ENCODE data around the gene SNRPA. TPM values are rescaled to one million over a fixed set of nuclear protein-coding genes. Genes with fewer than 3 reads are reported as not detected.

SNRPA gene
- total and polyA plus RNA-seq, 2 of the 13 experiments (the other 11 are each of a cell fraction or from before 2014, with no cell fraction given): 59.6 to 162 TPM

DNA sequence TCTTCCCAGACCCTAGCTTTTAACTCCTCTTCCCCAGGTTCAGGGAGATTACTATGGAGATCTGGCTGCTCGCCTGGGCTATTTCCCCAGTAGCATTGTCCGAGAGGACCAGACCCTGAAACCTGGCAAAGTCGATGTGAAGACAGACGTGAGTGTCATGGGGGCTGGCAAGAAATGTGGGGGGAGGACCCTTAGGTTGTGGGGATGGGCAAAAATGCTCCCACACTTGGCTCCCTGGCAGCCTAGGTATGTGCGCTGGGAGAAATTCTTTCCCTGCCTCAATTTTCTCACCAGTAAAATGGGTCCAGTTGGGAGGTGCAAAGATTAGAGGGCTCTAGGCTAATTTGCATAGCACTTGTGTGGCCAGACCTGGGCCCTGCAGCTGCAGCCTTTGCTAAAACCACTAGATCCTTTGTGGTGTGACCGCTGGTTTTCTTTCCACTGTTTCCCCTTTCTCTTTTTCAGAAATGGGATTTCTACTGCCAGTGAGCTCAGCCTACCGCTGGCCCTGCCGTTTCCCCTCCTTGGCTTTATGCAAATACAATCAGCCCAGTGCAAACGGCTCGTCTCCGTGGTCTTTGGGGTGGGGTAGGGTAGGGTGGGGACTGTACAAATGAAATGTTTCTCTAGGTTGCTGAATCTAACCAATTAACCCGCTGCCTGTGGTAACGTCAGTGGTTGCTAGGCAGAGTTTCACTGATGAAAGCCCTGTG lies 26.1 kb downstream of the SNRPA start:
- FAIRE-seq: no peak
- BruUV-seq (replicated peaks): no TSS peak
- TF ChIP-seq CAMTA2 (CRISPR knock-in tag; IDR thresholded peaks at IDR 0.05; ENCODE audit: borderline replicate concordance) (no peak), KDM1A (CRISPR knock-in tag; IDR thresholded peaks at IDR 0.05) (peak; percentile 49; the same call in 1 of the 2 replicates), ZNF543 (CRISPR knock-in tag; IDR thresholded peaks at IDR 0.05) (no peak), ZNF564 (CRISPR knock-in tag; IDR thresholded peaks at IDR 0.05) (no peak), THYN1 (CRISPR knock-in tag; IDR thresholded peaks at IDR 0.05; ENCODE audit: borderline replicate concordance, low read depth) (no peak), ELF4 (CRISPR knock-in tag; IDR thresholded peaks at IDR 0.05; ENCODE audit: borderline replicate concordance) (no peak), KLF11 (CRISPR knock-in tag; IDR thresholded peaks at IDR 0.05) (no peak), RFXAP (CRISPR knock-in tag; IDR thresholded peaks at IDR 0.05; ENCODE audit: borderline replicate concordance) (peak; percentile 100), SMYD3 (CRISPR knock-in tag; IDR thresholded peaks at IDR 0.05) (no peak), ZNF460 (CRISPR knock-in tag; IDR thresholded peaks at IDR 0.05; ENCODE audit: borderline replicate concordance) (no peak), NONO (IDR thresholded peaks at IDR 0.05) (no peak), NONO (CRISPR knock-in tag; conservative IDR thresholded peaks at IDR 0.05) (0 out of 2 replicates have a peak, but pooled peaks have one; percentile 26), GABPB1 (CRISPR knock-in tag; IDR thresholded peaks at IDR 0.05) (no peak), PAWR (CRISPR knock-in tag; IDR thresholded peaks at IDR 0.05; ENCODE audit: borderline replicate concordance) (no peak), PAX8 (CRISPR knock-in tag; IDR thresholded peaks at IDR 0.05; ENCODE audit: borderline replicate concordance) (no peak), SIX1 (CRISPR knock-in tag; IDR thresholded peaks at IDR 0.05; ENCODE audit: borderline replicate concordance) (no peak)
- TF ChIP-seq, protein P1, sequence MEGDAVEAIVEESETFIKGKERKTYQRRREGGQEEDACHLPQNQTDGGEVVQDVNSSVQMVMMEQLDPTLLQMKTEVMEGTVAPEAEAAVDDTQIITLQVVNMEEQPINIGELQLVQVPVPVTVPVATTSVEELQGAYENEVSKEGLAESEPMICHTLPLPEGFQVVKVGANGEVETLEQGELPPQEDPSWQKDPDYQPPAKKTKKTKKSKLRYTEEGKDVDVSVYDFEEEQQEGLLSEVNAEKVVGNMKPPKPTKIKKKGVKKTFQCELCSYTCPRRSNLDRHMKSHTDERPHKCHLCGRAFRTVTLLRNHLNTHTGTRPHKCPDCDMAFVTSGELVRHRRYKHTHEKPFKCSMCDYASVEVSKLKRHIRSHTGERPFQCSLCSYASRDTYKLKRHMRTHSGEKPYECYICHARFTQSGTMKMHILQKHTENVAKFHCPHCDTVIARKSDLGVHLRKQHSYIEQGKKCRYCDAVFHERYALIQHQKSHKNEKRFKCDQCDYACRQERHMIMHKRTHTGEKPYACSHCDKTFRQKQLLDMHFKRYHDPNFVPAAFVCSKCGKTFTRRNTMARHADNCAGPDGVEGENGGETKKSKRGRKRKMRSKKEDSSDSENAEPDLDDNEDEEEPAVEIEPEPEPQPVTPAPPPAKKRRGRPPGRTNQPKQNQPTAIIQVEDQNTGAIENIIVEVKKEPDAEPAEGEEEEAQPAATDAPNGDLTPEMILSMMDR (CRISPR knock-in tag; IDR thresholded peaks at IDR 0.05): no peak
- TF ChIP-seq, protein P2, sequence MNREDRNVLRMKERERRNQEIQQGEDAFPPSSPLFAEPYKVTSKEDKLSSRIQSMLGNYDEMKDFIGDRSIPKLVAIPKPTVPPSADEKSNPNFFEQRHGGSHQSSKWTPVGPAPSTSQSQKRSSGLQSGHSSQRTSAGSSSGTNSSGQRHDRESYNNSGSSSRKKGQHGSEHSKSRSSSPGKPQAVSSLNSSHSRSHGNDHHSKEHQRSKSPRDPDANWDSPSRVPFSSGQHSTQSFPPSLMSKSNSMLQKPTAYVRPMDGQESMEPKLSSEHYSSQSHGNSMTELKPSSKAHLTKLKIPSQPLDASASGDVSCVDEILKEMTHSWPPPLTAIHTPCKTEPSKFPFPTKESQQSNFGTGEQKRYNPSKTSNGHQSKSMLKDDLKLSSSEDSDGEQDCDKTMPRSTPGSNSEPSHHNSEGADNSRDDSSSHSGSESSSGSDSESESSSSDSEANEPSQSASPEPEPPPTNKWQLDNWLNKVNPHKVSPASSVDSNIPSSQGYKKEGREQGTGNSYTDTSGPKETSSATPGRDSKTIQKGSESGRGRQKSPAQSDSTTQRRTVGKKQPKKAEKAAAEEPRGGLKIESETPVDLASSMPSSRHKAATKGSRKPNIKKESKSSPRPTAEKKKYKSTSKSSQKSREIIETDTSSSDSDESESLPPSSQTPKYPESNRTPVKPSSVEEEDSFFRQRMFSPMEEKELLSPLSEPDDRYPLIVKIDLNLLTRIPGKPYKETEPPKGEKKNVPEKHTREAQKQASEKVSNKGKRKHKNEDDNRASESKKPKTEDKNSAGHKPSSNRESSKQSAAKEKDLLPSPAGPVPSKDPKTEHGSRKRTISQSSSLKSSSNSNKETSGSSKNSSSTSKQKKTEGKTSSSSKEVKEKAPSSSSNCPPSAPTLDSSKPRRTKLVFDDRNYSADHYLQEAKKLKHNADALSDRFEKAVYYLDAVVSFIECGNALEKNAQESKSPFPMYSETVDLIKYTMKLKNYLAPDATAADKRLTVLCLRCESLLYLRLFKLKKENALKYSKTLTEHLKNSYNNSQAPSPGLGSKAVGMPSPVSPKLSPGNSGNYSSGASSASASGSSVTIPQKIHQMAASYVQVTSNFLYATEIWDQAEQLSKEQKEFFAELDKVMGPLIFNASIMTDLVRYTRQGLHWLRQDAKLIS (CRISPR knock-in tag; IDR thresholded peaks at IDR 0.05): no peak
- TF ChIP-seq, protein P3, sequence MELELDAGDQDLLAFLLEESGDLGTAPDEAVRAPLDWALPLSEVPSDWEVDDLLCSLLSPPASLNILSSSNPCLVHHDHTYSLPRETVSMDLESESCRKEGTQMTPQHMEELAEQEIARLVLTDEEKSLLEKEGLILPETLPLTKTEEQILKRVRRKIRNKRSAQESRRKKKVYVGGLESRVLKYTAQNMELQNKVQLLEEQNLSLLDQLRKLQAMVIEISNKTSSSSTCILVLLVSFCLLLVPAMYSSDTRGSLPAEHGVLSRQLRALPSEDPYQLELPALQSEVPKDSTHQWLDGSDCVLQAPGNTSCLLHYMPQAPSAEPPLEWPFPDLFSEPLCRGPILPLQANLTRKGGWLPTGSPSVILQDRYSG (CRISPR knock-in tag; IDR thresholded peaks at IDR 0.05): 0 out of 2 replicates have a peak, but pooled peaks have one; percentile 40

More for the DNA sequence above, 26.1 kb downstream of the SNRPA start:
- peak overlapping the region; percentile 97 for H3K27ac ChIP-seq (ENCODE audit: extremely low read length, insufficient read depth, low read length)
- intact Hi-C loops (cut with micrococcal nuclease; ENCODE audit: unreplicated experiment) (no loop called here), in situ Hi-C loops (cut with HindIII; ENCODE audit: extremely low pct_ligation_motif_present, low pct_unique_long_range_greater_than_20kb) (no loop called here)
- H3K79me2 ChIP-seq (ENCODE audit: insufficient read depth, low read length): no peaks in the 10 kb centered on the region
- no peaks in the 10 kb centered on the region for H4K20me1 ChIP-seq (ENCODE audit: insufficient read depth, low read length)
- peak overlapping the region; percentile 95 for H3K4me2 ChIP-seq (ENCODE audit: low read depth, low read length)
- H3K4me1 ChIP-seq (ENCODE audit: insufficient read depth, low read length): peaks cover 31% of the 10 kb centered on the region
- H3K27me3 ChIP-seq (ENCODE audit: control insufficient read depth in 1 of 2, insufficient read depth in 2 of 2, low read length in 2 of 2): no peaks in the 10 kb centered on the region; a peak in 1 of 5 replicates
- H3K9ac ChIP-seq (ENCODE audit: insufficient read depth, low read depth, low read length): peak overlapping the region; percentile 90
- ChIA-PET POLR2A (interaction anchor here (0.6 to 4.1 kb wide), 19 partner anchors 9 to 351 kb away, joined by 3 to 90 read pairs (median 8); partner anchors contain the start of genes ACTMAP, COQ8B, EGLN2 and ITPKC), CTCF (ENCODE audit: low intra/inter-chr PET ratio, low total read pairs) (no interaction called here)
- 17% methylated on average over 12 of the region's 13 CpGs for WGBS (ENCODE audit: low lambda C conversion rate)
- H3K36me3 ChIP-seq (replicated peaks in 1 of 2; ENCODE audit: control insufficient read depth in 1 of 2, insufficient read depth in 2 of 2, low read length in 2 of 2): no peaks in the 10 kb centered on the region
- peak overlapping the region; percentile 16 for H2AFZ ChIP-seq (ENCODE audit: low read length)
- H3K4me3 ChIP-seq (replicated peaks in 1 of 3; ENCODE audit: insufficient read depth in 1 of 3, low read depth in 2 of 3, low read length in 3 of 3): peak overlapping the region; percentile 54 to 81 (median 62)
- H3K9me3 ChIP-seq (ENCODE audit: low read length): no peaks in the 10 kb centered on the region
- ATAC-seq: peak; percentile 78
- peak; percentile 93 for DNase-seq (ENCODE audit: low spot score)

Measured in HepG2 (cell line).